Stimulated activated CD4-positive, alpha-beta T cell treated with anti-CD3 and anti-CD28 coated beads, TNF-alpha, amount 100 ng/mL, for 24 hours (primary cell): Measurements from ENCODE around the gene MPEG1.
A peak's percentile ranks its signal among the peaks of the same experiment; 100 is the strongest.

ENCODE experiments used
- DNase-seq, 3 experiments: peaks; one replicate each; pipeline ENCODE4 v3.0.0-alpha.2; 2020; ENCODE audit warnings: low read depth in 3 of 3

Gene MPEG1

DNA sequence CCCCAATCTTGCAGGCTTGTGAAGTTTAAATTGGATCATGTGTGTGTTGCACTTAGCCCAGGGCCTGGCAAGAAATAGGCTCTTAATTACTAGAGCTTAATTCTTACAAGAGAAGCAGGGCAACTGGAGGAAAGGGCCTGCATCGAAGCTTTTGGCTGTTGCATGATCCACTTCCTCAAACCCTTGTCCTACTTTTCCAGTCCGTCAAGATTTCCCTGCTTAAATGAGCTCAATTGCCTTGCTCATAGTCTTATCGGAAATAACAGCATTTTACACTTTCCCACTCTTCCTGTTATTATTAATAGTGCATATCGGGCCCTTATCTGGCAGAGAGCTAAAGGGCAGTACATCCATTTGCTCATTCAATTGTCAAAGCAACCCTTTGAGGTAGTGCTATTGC lies 22.7 kb downstream of the MPEG1 start:
- DNase-seq, result no peak

GRCh38 chr11:59188954-59189353 lies 23.8 kb downstream of the MPEG1 start:
- DNase-seq, result no peak

- DNase-seq, result no peak
Measured at GRCh38 chr11:59187587-59187986, 25.1 kb downstream of the MPEG1 start.

DNA sequence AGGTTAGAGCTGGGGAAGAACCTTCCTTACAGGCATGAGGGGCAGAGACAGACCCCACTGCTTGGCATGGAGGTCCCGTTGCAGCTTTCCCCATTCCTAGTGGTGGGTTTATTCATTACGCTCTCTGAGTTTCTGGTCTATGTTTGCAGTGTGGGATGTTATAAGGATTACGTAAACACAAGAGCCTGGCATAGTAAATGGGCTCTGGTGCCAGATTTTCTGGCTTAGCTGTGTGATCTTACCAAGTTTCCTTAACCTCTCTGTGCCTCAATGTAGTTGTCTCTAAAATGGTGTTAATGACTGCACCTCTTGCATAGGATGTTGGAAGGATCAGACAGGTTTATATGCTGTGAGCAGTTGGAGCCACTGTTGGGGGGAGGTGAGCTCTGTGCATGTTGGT lies 25.7 kb downstream of the MPEG1 start:
- no peak for DNase-seq

GRCh38 chr11:59186130-59186594 lies 26.6 kb downstream of the MPEG1 start:
- DNase-seq, result peak in 2 of 3 experiments; percentile 13 to 45

DNA sequence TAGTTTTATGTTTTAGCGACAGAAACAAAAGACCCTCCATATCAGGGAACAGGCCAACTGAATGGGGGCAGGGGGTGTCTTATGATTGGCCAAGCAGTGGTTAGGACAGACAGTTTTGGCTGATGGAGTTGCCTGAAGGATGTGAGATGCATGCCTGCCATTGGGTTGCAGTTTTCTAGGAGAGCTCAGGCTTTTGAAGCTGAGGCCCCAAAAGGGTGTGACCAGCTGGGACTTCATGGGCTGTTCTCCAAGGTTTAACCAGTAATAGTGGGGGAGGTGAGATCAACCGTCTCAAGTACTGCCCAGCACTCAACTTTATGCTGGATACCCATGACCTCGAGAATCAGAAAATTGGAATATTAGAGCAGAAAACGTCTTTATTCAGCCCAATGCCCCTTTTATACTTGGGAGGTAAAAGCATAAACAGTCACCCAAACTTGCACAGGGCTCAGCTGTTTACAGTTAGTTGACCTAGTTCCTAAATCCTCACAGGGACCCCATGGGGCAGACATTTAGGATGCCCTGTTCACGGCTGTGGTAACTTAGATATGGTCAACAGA lies 27.3 kb downstream of the MPEG1 start:
- no peak for DNase-seq

DNA sequence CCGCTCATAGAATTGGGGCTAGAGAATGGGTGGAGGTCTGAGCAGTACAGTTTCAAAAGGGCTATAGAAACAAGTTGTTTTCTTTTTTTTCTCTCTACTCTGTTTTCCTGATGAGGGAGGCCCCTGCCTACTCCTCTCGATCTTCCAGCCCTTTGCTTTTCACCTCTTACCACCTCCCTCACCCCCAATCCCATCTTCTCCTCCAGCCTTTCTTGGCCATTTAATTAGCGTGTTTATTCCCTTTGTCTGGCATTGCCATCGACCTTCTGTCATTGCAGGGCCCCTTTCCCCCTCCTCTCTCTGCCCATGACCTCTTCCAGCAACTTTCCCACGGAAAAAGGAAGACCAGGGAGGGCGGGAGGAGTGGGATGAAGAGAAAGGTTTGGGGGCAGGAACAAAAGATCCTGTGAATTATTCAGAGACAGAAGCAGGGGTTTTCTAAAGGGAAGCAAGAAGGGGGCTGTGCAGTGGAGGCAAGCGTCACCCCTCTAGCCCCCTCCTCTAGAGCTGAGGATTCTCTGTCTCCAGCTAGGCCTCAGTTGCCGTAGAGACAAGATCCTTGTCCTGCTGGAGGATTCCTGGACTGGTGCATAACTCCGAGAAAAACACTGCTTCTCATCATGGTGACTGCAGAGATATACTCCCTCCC lies 27.9 kb downstream of the MPEG1 start:
- DNase-seq, result no peak

DNA sequence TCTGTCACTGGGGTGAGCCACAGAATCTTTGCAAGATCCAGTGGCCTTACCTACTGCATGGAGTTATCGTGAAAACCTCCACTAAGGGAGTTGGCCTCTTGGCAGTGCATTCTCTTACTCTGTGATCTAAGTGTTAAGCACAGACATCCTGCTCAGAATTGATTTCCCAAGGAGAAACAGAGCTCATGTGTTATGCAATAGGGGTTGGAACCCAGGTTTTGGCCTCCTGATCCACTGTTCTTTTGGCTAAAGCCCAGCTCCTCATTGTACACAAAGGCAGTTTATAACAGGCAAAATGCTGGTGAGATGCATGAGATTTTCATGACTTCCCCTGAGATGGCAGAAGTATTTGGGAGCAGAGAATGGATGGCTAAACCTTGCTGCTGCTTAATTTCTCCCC lies 29.0 kb downstream of the MPEG1 start:
- DNase-seq, result no peak

DNA sequence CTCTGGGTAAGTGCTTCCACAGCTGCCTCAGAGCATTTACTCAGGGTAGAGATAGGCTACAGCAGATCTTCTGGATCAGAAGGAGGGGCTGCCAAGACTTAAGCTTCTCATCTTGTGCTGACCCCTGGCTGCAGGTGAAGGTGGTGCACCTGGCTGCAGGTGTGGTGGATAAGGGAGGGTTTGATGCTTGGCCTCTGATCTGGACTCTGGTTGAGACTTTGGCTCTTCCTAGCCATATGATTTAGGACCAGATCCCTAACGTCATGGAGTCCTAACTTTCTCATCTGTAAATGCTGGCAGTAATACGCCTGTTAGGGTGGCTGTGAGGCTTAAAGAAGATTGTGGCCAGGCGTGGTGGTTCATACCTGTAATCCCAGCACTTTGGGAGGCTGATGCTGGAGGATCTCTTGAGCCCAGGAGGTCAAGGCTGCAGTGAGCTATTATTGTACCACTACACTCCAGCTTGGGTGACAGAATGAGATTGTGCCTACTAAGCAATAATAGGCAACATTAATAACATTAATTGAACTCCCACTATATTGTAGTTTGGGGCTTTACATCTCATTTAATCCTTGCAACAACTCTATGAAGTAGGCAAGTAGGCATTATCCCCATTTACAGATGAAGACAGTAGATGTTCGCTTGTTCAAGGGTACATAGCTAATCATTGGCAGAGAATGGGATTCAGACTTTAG lies 30.1 kb downstream of the MPEG1 start:
- DNase-seq, result no peak

DNA sequence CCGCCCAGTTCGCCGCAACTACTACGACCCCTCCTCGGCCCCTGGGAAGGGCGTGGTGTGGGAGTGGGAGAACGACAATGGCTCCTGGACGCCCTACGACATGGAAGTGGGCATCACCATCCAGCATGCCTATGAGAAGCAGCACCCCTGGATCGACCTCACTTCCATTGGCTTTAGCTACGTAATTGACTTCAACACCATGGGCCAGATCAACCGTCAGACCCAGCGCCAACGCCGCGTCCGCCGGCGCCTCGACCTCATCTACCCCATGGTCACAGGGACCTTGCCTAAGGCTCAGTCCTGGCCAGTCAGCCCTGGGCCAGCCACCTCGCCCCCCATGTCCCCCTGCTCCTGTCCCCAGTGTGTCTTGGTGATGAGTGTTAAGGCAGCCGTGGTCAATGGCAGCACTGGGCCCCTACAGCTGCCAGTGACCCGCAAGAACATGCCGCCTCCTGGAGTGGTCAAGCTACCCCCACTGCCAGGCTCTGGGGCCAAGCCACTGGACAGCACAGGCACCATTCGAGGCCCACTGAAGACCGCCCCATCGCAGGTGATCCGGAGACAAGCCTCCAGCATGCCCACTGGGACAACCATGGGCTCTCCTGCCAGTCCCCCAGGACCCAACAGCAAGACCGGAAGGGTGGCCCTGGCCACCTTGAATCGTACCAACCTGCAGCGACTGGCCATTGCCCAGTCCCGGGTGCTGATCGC lies 30.8 kb downstream of the MPEG1 start:
- DNase-seq, result no peak

- DNase-seq, result no peak
Measured at GRCh38 chr11:59180907-59181306, 31.8 kb downstream of the MPEG1 start.

GRCh38 chr11:59180168-59180776 lies 32.5 kb downstream of the MPEG1 start:
- no peak for DNase-seq

GRCh38 chr11:59179121-59179520 lies 33.6 kb downstream of the MPEG1 start:
- no peak for DNase-seq

- DNase-seq, result no peak
Measured at GRCh38 chr11:59178402-59178801, 34.3 kb downstream of the MPEG1 start.

DNA sequence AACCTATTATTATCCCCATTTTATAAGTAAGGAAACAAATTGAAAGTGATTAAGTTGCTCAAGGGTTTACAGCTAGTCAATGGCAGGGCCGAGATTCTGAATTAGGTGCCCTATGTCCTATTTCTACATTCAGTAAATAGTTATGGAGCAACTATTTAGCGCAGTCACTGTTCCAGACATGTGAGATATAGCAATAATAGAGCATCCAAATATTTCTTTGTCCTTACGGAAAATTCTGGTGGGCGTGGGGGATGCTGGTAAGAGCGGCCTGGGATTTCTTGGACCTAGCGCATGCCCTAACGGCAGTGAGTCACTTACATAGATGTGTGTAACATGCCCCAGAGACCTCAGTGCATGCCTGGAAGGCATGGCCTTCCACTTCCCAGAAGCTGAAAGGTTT lies 36.4 kb downstream of the MPEG1 start:
- no peak for DNase-seq

DNA sequence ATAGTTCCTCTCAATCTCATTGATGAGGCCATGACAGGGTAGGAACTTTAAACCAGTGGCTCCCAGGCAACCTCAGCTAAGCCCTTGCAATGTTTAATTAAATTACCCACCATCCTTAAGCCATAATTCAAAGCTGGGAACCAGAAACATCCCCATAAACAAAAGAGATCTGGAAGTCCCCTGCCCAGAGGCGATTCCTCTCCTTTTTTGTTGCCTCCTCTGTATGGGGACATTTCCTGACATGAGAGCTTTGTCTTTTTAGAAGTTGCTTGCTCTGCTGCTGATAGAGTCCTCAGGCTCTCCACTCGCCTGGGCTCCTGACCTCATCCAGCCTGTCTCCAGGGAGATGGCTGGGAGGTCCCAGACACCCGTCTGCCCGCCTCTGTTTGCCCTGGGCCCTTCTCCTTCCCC lies 37.6 kb downstream of the MPEG1 start:
- no peak for DNase-seq

- no peak for DNase-seq
Measured at GRCh38 chr11:59174664-59175033, 38.1 kb downstream of the MPEG1 start.

DNA sequence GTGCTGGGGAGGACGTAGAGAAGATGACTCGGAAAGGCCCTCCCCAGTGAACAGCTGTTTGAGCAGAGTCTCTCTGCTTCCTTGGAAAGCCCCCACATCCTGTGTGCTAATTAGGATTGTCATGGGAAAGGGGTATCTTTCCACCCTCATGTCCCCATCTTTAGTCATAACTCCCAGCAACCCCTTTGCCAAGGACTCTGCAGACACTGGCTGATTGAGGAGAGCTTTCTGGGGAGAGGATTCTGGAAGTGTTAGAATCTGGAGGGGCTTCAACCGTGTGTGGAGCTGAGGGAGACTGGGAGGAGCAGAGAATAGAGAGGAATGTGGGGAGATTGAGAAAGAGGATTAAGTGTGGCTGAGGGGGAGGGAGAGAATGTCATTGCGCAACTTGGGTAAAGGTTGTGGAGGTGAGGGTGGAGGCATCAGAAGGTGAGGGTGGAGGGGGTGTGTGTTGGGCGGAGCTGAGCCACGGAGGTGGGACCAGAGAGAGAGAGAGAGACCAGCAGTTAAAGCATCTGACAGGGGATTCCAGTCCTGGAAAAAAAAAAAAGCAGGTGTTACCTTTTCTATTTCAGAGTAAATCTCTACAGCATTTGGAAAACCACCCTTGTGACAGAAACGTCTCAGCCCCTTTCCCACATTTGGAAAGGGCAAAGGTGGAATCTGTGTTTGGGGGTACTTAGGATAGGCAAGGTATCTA lies 38.6 kb downstream of the MPEG1 start:
- no peak for DNase-seq

- no peak for DNase-seq
Measured at GRCh38 chr11:59173080-59173963, 39.4 kb downstream of the MPEG1 start.

DNA sequence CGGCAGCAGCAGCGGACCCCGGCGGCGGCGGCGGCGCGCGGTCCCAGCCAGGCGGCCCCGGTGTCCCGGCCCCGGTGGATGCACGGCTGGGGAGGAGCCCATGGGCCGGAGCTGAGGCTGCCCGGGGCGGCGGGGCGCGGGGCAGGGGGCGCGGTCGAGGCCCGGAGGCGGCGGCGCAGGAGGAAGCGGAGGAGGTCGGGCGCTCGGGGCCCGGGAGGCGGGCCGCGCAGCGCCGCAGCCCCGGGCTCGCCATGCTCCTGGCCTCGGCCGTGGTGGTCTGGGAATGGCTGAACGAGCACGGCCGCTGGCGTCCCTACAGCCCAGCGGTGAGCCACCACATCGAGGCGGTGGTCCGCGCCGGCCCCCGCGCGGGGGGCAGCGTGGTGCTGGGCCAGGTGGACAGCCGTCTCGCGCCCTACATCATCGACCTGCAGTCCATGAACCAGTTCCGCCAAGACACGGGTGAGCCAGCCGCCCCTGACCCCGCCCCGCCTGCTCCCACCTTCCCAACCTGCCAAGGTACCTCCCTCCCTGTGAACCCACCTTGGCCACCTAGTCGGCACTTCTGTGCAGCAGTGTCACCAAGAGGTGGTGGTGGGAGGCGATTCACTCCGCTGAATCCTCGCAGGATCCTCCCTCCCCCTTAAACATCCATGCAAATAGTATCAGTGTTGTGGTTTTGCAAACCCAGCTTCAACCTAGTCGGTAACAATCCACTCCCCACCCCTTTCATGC lies 40.2 kb downstream of the MPEG1 start:
- no peak for DNase-seq
